WTC11 (cell line): ENCODE results near the gene KIAA1210. TPM values are rescaled to one million over a fixed set of nuclear protein-coding genes. Genes with fewer than 3 reads are reported as not detected.

ENCODE experiments used
- ATAC-seq: fragments of 200-7000 bp; cut with Tn5 transposase; 2 replicates; pipeline ENCODE4 v1.10.0; 2021; ENCODE audit warnings: mild to moderate bottlenecking, moderate library complexity
- CTCF ChIA-PET: fragments of 300-600 bp; sonication (Branson Sonifier 250); formaldehyde crosslinking; loops from one replicate; lab custom pipeline; 2021; ENCODE audit warnings: antibody characterized with exemption; lab: Charles Lee
- POLR2A ChIA-PET: fragments of 350-600 bp; sonication (Branson Sonifier 250); formaldehyde crosslinking; loops from one replicate; lab custom pipeline; 2021; ENCODE audit warnings: antibody characterized with exemption; lab: Charles Lee
- DNase-seq: peaks from one replicate; pipeline ENCODE4 v3.0.0; 2021; ENCODE audit warnings: low spot score
- H3K27ac Mint-ChIP-seq: 2 replicates; pipeline ENCODE4 v1.8.0; 2021; ENCODE audit warnings: mixed read lengths
- H3K27me3 Mint-ChIP-seq: 2 replicates; pipeline ENCODE4 v1.8.0; 2021; ENCODE audit warnings: low read depth, mild to moderate bottlenecking, moderate library complexity, mixed read lengths
- H3K36me3 Mint-ChIP-seq: 2 replicates; pipeline ENCODE4 v1.8.0; 2021; ENCODE audit warnings: mixed read lengths
- H3K4me1 Mint-ChIP-seq: 2 replicates; pipeline ENCODE4 v1.8.0; 2022; ENCODE audit warnings: mixed read lengths
- H3K4me3 Mint-ChIP-seq: 2 replicates; pipeline ENCODE4 v1.8.0; 2021; ENCODE audit warnings: mild to moderate bottlenecking, moderate library complexity, mixed read lengths
- H3K9me3 Mint-ChIP-seq: 2 replicates; pipeline ENCODE4 v1.8.0; 2021; ENCODE audit warnings: mixed read lengths
- ARID4B ChIP-seq: sonication (generic); formaldehyde crosslinking; IDR thresholded peaks from 2 replicates; pipeline ENCODE4 v1.8.0; 2023; ENCODE audit warnings: missing genetic modification reagents, mild to moderate bottlenecking, borderline replicate concordance
- FOXP4 ChIP-seq: sonication (generic); formaldehyde crosslinking; IDR thresholded peaks from 2 replicates; pipeline ENCODE4 v1.8.0; 2022; ENCODE audit warnings: mild to moderate bottlenecking, missing genetic modification reagents
- HMGA2 ChIP-seq: fragments of 250-450 bp; sonication (Bioruptor Pico); IDR thresholded peaks from 2 replicates; pipeline ENCODE4 v1.4.0; 2021; ENCODE audit warnings: mild to moderate bottlenecking, moderate library complexity
- IRF2 ChIP-seq: sonication (generic); formaldehyde crosslinking; IDR thresholded peaks from 2 replicates; pipeline ENCODE4 v1.8.0; 2022; ENCODE audit warnings: low read depth, missing genetic modification reagents, borderline replicate concordance
- JAZF1 ChIP-seq: fragments of 250-450 bp; sonication (Bioruptor Pico); IDR thresholded peaks from 2 replicates; pipeline ENCODE4 v1.9.0; 2021; ENCODE audit warnings: moderate library complexity, mild to moderate bottlenecking, inconsistent platforms
- KAT7 ChIP-seq: sonication (generic); formaldehyde crosslinking; IDR thresholded peaks from 2 replicates; pipeline ENCODE4 v1.8.1; 2023; ENCODE audit warnings: missing genetic modification reagents, mild to moderate bottlenecking, borderline replicate concordance
- MLX ChIP-seq: sonication (generic); formaldehyde crosslinking; IDR thresholded peaks from 2 replicates; pipeline ENCODE4 v1.8.1; 2023; ENCODE audit warnings: mild to moderate bottlenecking, missing genetic modification reagents, moderate library complexity
- NFYB ChIP-seq: sonication (generic); formaldehyde crosslinking; conservative IDR thresholded peaks from 2 replicates; pipeline ENCODE4 v1.8.0; 2022; ENCODE audit warnings: low read depth, missing genetic modification reagents
- NR1H2 ChIP-seq: sonication (generic); formaldehyde crosslinking; IDR thresholded peaks from 2 replicates; pipeline ENCODE4 v1.9.0; 2021; ENCODE audit warnings: mild to moderate bottlenecking, moderate library complexity, missing genetic modification reagents
- RELA ChIP-seq: sonication (generic); formaldehyde crosslinking; IDR thresholded peaks from 2 replicates; pipeline ENCODE4 v1.8.1; 2022; ENCODE audit warnings: missing genetic modification reagents, mild to moderate bottlenecking, borderline replicate concordance
- TCF7 ChIP-seq: sonication (generic); formaldehyde crosslinking; IDR thresholded peaks from 2 replicates; pipeline ENCODE4 v1.8.0; 2022; ENCODE audit warnings: mild to moderate bottlenecking, low read depth, missing genetic modification reagents, moderate library complexity
- TP53 ChIP-seq: sonication (generic); formaldehyde crosslinking; IDR thresholded peaks from 2 replicates; pipeline ENCODE4 v1.8.1; 2023; ENCODE audit warnings: mild to moderate bottlenecking, missing genetic modification reagents
- ZBTB43 ChIP-seq: sonication (generic); formaldehyde crosslinking; IDR thresholded peaks from 2 replicates; pipeline ENCODE4 v1.8.1; 2023; ENCODE audit warnings: mild to moderate bottlenecking, missing genetic modification reagents
- ZNF263 ChIP-seq: sonication (generic); formaldehyde crosslinking; IDR thresholded peaks from 2 replicates; pipeline ENCODE4 v1.8.1; 2022; ENCODE audit warnings: low read depth, mild to moderate bottlenecking, moderate library complexity, missing genetic modification reagents
- ZNF281 ChIP-seq: sonication (generic); formaldehyde crosslinking; IDR thresholded peaks from 2 replicates; pipeline ENCODE4 v1.8.0; 2023; ENCODE audit warnings: mild to moderate bottlenecking, missing genetic modification reagents
- ZNF396 ChIP-seq: fragments of 250-450 bp; sonication (Bioruptor Pico); IDR thresholded peaks from 2 replicates; pipeline ENCODE4 v1.8.0; 2021; ENCODE audit warnings: mild to moderate bottlenecking, moderate library complexity, borderline replicate concordance
- ZNF416 ChIP-seq: fragments of 250-450 bp; sonication (Bioruptor Pico); IDR thresholded peaks from 2 replicates; pipeline ENCODE4 v1.9.0; 2021; ENCODE audit warnings: mild to moderate bottlenecking, inconsistent platforms
- ZNF425 ChIP-seq: fragments of 250-450 bp; sonication (Bioruptor Pico); conservative IDR thresholded peaks from 2 replicates; pipeline ENCODE4 v1.9.0; 2021; ENCODE audit warnings: mild to moderate bottlenecking
- ZSCAN18 ChIP-seq: fragments of 250-450 bp; sonication (Bioruptor Pico); IDR thresholded peaks from 2 replicates; pipeline ENCODE4 v2.1.2; 2022; ENCODE audit warnings: mild to moderate bottlenecking, moderate library complexity
- total RNA-seq: library from RNA; stranded (reverse); gene quantifications from 3 replicates; pipeline ENCODE4 v1.2.3, GENCODE V29; 2021

KIAA1210 gene
- total RNA-seq, 1 experiment from 2014 or later, result not detected

GRCh38 chrX:119089619-119090018, 38.0 kb downstream of the KIAA1210 start:
- no peak for DNase-seq

GRCh38 chrX:119087121-119087520, 40.5 kb downstream of the KIAA1210 start:
- no peak for DNase-seq
- POLR2A ChIA-PET, result no interaction called here
- no peaks in the 10 kb centered on the region for H3K36me3 Mint-ChIP-seq
- H3K27me3 Mint-ChIP-seq, result peaks cover 26% of the 10 kb centered on the region
- H3K27ac Mint-ChIP-seq, result no peak overlapping the region
- no peak overlapping the region for H3K4me3 Mint-ChIP-seq
- CTCF ChIA-PET, result no interaction called here
- no peaks in the 10 kb centered on the region for H3K9me3 Mint-ChIP-seq
- H3K4me1 Mint-ChIP-seq, result peaks cover 13% of the 10 kb centered on the region
- ATAC-seq, result no peak
- no peak for TF ChIP-seq TP53 (CRISPR knock-in tag)
- no peak for TF ChIP-seq ZNF263 (CRISPR knock-in tag)
- no peak for TF ChIP-seq NR1H2 (CRISPR knock-in tag)
- TF ChIP-seq TCF7 (CRISPR knock-in tag), result no peak
- TF ChIP-seq ARID4B, result no peak
- no peak for TF ChIP-seq FOXP4
- TF ChIP-seq ZSCAN18, result no peak
- no peak for TF ChIP-seq ZNF425 (CRISPR knock-in tag)

More at GRCh38 chrX:119089619-119090018, 38.0 kb downstream of the KIAA1210 start:
- ATAC-seq, result no peak
- TF ChIP-seq ZNF281 (CRISPR knock-in tag) (no peak), IRF2 (CRISPR knock-in tag) (no peak), JAZF1 (CRISPR knock-in tag) (no peak), ZNF396 (no peak), ZBTB43 (CRISPR knock-in tag) (no peak), NFYB (CRISPR knock-in tag) (no peak), RELA (CRISPR knock-in tag) (no peak), HMGA2 (CRISPR knock-in tag) (no peak), MLX (CRISPR knock-in tag) (no peak), KAT7 (CRISPR knock-in tag) (no peak), ZNF416 (CRISPR knock-in tag) (no peak)
- Mint-ChIP-seq H3K4me1 (peaks cover 13% of the 10 kb centered on the region), H3K36me3 (no peaks in the 10 kb centered on the region), H3K9me3 (no peaks in the 10 kb centered on the region), H3K27ac (no peak overlapping the region), H3K4me3 (no peak overlapping the region), H3K27me3 (peaks cover 26% of the 10 kb centered on the region)
- ChIA-PET POLR2A (no interaction called here), CTCF (no interaction called here)
